IPS-18c (cell line): ENCODE measurements around the gene MBD6.

ENCODE experiments used
- H3K4me3 ChIP-seq: 2 replicates; pipeline ENCODE4 v1.7.0; 2013; ENCODE audit warnings: low read depth, mild to moderate bottlenecking, low read length, moderate library complexity; ENCODE audit not compliant: insufficient read depth
- H3K9me3 ChIP-seq: one replicate; pipeline ENCODE4 v1.6.1; 2013; ENCODE audit warnings: mild to moderate bottlenecking, low read length, moderate library complexity; ENCODE audit not compliant: control insufficient read depth, insufficient read depth

The MBD6 gene

DNA sequence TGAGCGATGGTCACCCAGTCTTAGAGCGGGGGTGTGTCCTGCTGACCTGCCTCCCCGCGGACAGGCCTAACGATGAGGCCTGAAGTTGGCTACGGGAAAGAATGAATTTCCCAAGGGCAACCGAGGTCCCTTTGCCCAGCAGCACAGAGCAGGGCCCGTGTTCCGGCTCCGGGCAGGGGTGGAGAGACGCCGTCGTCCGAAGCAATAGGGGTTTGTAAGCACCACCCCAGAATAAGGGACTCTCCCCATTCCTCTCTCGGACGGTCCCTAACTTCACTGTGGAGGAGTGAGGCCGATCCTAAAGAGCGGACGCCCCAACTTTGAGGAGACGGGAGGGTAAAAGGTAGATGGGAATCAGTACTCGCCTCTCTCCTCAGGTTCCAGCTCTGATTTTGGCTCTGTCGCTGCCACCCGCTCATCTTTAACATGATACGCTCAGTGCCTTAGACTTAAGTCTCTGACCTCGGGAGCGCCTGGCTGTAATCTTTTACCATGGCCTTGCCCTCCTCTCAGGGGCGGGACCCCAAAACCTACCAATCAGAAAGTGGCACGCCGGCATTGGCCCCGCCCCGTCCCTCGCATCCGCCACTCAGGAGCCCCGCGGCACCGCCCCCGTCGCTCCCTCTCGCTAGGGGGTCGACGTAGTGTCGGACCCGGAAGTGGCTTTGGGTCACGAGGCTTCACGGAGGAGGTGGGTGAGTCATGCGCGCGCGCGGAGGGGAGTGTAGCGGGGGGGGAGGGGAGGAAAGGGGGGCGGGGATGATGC lies 2.4 kb upstream of the MBD6 start, which contains the start of gene DDIT3:
DDIT3 (minus strand) TSS at position 462 of the 766 bp plus-strand sequence. CDS start 3,108 bp downstream, outside the sequence.
- no peaks in the 10 kb centered on the region for H3K9me3 ChIP-seq
- peak within 1 kb of the TSS; percentile 83 for H3K4me3 ChIP-seq

GRCh38 chr12:57521525-57522010 lies 1.1 kb upstream of the MBD6 start:
- H3K4me3 ChIP-seq: peak overlapping the region; percentile 49

GRCh38 chr12:57522887-57523705 lies 472 bp downstream of the MBD6 start:
- Histone ChIP-seq H3K9me3 (no peaks in the 10 kb centered on the region), H3K4me3 (peak overlapping the region; percentile 83)

More at GRCh38 chr12:57521525-57522010, 1.1 kb upstream of the MBD6 start:
- no peaks in the 10 kb centered on the region for H3K9me3 ChIP-seq

DNA sequence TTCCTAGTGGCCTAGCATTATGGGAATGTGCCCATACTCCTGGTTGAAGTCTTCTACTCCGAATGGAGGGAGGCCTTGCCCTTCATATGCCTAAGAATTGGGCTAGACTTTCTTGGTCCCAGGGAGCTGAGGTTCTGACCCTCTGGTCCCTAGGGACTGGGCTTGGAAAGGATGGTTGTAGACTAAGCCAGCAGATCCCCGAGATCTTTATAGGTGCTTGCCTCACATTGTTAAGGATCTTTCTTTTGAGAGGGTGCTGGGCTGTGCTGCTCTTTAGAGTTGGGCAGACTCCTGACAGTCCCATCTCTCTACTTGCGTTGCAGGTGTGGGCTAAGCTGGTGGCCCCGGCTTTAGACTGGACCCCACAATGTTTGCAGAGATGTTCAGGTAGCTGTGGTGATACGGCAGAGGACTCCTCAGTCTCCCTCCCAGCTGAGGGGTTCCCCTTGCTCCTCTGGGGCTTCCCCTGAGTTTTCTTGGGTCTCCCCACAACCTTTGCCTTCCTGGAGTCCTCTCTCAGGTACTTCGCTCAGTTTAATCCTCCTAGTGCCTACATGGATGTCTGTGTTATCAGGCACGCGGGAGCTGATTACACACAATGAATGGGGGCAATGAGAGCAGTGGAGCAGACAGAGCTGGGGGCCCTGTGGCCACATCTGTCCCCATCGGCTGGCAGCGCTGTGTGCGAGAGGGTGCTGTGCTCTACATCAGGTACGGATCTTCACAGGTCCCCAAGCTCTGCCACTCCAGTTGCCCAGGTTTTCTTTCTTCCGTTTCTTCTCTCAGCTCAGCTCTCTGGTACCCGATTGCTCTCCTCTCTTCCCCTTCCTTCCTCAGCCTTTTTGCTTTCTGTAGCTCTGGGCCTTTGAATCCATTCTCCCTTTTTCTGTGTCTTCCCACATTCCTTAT lies 1.3 kb downstream of the MBD6 start:
- Histone ChIP-seq H3K4me3 (peak overlapping the region; percentile 83), H3K9me3 (no peaks in the 10 kb centered on the region)

DNA sequence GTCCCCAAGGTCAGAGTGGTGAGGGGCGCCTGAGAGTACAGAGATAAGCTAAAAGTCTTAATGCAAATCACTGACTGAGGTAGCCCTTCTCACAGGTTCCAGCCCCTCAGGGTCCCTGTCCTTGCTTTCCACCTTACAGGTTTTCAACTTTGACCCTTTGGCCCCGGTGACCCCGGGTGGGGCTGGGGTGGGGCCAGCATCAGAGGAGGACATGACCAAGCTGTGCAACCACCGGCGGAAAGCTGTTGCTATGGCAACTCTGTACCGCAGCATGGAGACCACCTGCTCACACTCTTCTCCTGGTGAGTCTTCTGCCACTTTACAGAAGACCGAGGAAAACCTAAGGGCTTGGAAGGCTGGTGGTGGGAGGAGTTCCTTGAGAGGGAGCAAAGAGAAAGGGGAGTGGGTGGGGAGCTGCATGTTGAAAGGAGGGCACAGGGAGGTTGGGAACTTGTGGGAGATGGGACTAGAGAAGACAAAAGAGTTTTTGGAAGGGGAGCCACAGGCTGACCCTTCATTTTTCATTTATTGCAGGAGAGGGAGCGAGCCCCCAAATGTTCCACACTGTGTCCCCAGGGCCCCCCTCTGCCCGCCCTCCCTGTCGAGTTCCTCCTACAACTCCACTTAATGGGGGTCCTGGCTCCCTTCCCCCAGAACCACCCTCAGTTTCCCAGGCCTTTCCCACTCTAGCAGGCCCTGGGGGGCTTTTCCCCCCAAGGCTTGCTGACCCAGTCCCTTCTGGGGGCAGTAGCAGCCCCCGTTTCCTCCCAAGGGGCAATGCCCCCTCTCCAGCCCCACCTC lies 2.4 kb downstream of the MBD6 start:
- no peak overlapping the region for H3K4me3 ChIP-seq
- H3K9me3 ChIP-seq: no peaks in the 10 kb centered on the region

DNA sequence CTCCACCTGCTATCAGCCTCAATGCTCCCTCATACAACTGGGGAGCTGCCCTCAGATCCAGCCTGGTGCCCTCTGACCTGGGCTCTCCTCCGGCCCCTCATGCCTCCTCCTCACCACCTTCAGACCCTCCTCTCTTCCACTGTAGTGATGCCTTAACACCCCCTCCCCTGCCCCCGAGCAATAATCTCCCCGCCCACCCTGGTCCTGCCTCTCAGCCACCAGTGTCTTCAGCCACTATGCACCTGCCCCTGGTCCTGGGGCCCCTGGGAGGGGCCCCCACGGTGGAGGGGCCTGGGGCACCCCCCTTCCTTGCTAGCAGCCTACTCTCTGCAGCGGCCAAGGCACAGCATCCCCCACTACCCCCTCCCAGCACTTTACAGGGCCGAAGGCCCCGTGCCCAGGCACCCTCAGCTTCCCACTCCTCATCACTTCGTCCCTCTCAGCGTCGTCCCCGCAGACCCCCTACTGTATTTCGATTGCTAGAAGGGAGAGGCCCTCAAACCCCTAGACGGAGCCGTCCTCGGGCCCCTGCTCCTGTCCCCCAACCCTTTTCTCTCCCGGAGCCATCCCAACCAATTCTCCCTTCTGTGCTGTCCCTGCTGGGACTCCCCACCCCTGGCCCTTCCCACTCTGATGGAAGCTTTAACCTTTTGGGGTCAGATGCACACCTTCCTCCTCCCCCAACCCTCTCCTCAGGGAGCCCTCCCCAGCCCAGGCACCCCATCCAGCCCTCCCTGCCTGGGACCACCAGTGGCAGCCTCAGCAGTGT lies 3.2 kb downstream of the MBD6 start:
- Histone ChIP-seq H3K9me3 (no peaks in the 10 kb centered on the region), H3K4me3 (no peak overlapping the region)

DNA sequence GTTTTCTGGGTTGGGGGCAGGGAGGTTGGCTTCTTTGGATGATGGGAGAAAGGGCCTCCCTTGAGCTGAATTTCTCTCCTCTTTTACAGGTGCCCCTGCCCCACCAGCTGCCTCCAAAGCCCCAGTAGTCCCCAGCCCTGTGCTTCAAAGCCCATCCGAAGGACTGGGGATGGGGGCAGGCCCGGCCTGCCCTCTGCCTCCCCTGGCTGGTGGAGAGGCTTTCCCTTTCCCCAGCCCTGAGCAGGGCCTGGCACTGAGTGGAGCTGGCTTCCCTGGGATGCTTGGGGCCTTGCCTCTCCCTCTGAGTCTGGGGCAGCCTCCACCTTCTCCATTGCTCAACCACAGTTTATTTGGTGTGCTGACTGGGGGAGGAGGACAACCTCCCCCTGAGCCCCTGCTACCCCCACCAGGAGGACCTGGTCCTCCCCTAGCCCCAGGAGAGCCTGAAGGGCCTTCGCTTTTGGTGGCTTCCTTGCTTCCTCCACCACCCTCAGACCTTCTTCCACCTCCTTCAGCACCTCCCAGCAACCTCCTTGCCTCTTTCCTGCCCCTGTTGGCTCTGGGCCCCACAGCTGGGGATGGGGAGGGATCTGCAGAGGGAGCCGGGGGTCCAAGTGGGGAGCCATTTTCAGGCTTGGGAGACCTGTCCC lies 4.0 kb downstream of the MBD6 start:
- no peak overlapping the region for H3K4me3 ChIP-seq
- H3K9me3 ChIP-seq: no peaks in the 10 kb centered on the region

DNA sequence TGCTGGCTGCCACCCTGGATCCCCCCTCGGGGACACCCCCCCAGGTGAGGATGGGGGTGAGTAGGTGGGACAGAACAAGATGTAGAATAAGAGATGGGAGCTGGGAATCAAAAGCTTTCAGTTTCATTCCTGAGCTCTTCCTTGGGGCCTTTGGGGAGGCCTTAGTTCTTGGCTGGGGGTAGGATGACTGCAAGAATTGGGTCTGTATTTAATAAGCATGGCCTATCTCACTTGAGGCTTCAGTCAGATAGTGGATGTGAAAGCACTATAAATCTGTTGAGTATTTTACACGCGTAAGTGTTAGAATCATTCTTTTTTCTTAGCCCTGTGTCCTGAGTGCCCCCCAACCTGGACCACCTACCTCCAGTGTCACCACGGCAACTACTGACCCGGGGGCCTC lies 4.6 kb downstream of the MBD6 start:
- Histone ChIP-seq H3K9me3 (no peaks in the 10 kb centered on the region), H3K4me3 (no peak overlapping the region)

- H3K9me3 ChIP-seq: no peaks in the 10 kb centered on the region
- H3K4me3 ChIP-seq: no peak overlapping the region
Measured at GRCh38 chr12:57528176-57528575, 5.6 kb downstream of the MBD6 start.

DNA sequence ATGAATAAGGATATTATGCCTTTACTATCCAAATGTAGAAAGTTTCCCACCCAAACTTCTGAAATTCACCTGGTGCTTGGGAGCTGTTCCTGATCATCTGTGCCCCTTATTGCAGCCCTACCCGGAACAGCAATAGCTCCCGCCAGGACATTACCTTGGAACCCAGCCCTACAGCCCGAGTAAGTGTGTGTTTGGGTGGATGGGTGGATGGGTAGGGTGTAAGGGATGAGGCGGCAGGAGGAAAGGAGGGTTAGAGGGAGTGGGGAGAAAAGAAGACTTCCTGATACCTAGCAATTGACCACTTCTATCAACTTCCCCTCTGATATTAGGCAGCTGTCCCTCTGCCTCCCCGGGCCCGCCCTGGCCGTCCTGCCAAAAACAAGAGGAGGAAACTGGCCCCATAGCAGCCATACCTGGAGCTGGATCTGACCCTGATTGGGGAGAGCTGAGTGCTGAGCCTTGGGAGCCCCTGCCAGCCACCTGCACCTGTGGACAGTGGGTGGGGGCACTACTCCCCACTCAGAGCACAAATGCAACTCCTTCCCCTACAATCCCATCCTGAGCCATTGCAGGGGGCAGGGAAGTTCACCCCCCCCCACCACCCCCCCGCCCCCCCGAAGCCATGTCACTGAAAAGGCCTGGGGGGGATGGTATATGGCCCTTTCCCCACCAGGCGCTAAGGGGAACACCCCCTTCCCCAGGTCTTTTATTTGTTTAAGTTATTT lies 6.4 kb downstream of the MBD6 start:
- H3K9me3 ChIP-seq: no peaks in the 10 kb centered on the region

DNA sequence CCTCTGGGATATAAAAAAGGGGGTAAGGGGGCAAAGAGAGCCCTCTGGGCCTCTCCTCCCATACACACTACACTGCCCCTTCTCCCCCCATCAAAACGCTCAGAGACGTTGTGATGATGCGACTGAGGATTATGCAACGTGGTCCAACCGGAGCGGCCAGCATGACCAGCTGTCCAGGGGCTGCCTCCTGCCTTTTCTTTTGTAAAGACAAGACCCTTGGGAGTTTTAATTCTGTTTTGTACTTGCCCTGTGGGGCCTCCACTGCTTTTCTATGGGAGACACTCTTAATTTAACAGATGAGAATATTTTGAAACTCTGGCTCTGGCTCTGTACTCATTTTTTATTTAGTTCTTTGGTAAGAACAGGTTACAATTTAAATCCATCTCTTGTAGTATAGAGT lies 7.2 kb downstream of the MBD6 start:
- Histone ChIP-seq H3K4me3 (no peak overlapping the region), H3K9me3 (no peaks in the 10 kb centered on the region)

More for the DNA sequence above, 6.4 kb downstream of the MBD6 start:
- H3K4me3 ChIP-seq: no peak overlapping the region

GRCh38 chr12:57530396-57531142 lies 7.9 kb downstream of the MBD6 start:
- H3K4me3 ChIP-seq: no peak overlapping the region
- H3K9me3 ChIP-seq: no peaks in the 10 kb centered on the region

DNA sequence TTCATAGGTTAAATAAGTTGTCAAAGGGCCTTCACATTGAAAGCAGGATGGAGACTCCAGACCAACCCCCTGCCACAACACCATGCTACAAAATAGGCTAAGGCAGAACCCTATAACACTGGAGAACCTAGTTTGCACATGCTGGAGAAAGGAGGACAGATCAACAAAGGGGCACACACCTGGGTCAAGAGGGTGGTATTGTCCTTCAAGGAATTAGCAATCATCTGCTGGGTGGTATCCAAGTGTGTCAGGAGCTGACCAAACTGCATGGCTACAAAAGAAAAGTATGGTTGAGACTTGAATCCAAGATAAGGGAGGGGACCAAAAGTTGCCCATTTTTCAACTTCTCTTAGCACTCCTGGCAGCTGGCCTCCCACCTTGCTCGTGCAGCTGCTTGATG lies 9.2 kb downstream of the MBD6 start:
- H3K4me3 ChIP-seq: no peak overlapping the region
- no peaks in the 10 kb centered on the region for H3K9me3 ChIP-seq

GRCh38 chr12:57533108-57533507 lies 10.5 kb downstream of the MBD6 start:
- no peak overlapping the region for H3K4me3 ChIP-seq
- H3K9me3 ChIP-seq: no peaks in the 10 kb centered on the region
